ENCODE data around the gene TTPAL.

Gene TTPAL

DNA sequence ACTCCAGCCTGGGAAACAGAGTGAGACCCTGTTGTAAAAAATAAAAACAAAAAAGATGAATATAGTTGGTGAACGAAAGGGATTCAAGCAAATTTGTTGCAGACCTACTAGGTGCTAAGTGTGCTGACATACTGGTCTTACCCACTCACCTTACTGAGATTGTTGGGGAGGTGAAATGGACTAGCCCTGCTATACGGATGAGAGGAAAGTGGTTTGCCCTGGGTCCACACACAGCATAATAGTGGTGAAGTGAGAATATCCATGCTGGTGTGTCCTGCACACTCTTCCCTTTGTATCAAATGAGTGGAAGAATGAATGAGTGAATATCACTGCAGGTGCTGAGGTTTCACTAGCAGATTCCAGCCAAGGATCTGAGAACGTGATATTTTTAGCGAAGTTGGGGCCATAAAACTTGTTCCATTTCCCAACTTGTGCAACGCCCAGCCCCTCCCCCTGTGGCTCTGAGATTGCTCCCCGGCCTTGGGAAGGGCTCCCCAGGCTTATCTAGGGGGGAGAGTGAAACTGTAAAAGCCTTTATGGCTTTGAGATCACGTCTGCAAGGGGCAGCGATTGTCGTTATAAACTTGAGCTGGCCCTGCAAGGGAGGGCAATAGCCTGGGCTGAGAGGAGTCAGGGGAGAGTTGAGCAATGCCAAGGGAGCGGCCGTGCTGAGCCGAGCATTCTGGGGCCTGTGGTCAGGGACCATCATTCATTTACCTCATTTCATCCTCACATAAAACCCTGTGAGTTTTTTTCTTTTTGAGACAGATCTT, 33.2 kb upstream of the TTPAL start:
- DNase-seq, result no peak

DNA sequence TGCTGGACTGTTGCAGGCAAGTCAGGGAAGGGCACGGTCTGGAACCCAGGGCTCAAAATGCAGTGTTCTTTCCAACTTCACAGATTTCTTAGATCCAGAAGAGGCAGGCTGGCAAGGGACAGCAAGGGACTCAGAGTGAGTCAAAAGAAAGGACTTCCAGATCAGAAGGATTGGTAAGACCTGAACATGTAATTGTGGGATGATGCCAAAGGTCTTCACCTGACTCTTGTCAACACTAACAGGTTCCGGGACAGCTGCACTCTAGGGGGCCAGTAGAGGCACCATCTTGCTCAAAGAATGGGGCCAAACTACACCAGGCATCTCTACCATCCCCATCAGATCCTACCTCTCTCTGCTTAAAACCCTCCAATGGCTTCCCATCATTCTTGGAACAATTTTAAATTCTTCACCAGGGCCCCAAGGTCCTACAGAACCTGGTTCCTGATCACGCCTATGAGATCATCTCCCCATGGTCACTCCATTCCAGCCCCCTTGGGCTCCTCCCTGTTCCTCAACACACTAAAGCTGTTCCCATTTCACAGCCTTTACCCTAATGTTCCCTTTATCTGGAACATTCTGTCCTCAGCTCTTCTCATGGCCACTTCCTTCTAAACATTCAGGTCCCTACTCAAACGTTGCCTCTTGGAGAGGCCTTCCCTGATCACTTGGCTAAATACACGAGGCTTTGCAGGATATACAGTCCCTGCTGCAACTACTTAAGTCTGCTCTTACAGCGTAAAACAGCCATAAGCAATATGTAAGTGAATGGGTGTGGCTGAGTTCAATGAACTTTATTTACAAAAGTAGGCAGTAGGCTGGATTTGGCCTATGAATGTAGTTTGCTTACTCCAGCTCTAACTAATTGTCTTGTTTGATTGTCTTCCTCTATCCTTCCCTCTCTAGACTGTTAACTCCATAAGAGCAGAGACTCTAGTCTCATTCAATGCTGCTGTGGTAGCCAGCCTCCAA, 29.6 kb upstream of the TTPAL start:
- no peak for DNase-seq

DNA sequence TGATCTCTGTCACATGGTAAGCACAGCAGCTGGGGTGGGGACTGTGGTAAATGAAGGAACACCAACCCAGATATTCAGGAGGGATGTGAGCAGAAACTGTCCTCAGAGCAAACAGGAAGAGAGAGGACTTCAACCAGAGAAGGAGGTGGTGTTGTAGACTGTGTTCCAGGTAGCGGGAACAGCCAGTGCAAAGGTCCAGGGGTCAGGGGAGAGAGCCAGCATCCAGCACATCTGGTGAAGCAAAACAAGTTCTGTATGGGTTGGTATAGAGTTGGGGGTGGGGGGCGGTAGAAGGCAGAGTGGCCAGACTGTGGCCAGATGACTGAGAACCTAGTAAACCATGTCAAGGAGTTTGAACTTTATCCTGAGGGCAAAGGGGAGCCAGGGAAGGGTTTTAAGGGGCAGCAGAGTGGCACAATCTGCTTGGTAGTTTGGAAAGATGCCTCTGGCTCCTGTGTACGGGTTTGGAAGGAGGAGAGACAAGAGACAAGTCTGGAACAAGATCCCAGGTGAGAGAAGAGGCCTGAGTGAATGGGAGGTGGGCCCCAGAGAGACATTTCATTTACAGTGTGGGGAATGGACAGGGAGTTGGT, 27.8 kb upstream of the TTPAL start:
- DNase-seq, result no peak

- no peak for DNase-seq
Observed at GRCh38 chr20:44448753-44449546, 26.7 kb upstream of the TTPAL start.

- no peak for DNase-seq
Observed at GRCh38 chr20:44449864-44450263, 25.8 kb upstream of the TTPAL start.

DNA sequence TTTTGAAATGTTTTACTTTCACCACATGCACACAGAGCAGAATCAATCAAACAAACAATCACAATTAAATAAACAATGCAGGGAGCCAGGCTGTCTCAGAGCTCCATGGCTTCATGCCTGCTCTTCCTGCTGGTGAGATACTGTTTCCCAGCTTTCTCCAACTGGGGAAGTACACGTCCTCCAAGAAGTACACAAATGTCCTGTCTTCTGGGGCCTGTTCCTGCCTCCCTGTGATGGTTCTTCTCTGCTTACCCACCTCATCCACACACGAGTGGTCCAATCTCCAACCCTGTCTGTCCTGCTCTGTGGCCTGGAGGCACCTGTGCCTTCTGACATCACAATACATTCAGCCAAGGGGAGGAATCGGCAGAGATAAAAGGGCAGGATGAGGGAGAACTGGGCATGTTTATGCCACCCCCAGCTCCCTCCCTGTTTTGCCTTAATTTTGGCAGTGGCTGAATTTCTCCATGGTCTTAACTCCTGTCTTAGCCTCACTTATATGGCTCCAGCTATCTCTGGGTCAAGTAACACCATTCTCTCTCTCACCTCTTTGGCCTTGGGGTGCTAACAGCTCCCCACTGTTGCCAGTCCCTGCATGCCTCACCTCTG, 25.3 kb upstream of the TTPAL start:
- DNase-seq, result no peak

DNA sequence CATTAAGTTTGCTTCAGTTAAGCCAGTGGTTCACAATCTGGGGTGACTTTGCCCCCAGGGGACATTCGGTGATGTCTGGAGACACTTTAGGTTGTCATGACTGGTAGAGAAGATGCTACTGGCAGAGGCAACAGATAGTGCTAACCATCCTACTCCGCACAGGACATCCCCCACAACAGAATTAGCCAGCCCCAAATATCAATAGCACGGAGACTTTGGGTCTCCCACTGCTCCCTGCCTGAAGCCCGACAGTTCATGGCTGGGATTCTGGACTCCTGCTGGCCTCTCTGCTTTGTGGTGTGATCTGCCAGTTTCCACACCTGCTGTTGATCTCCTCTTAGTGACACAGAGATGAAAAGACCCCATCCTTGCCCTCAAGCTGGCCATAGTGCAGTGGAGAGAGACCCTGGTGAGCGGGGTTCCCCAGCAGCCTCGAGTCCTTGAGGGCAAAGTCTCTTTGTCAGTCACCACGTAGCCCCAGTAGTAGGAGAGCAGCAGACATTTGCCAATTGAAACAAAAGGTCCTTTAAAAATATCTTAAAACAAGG, 24.7 kb upstream of the TTPAL start:
- no peak for DNase-seq

- no peak for DNase-seq
Observed at GRCh38 chr20:44454306-44454963, 21.2 kb upstream of the TTPAL start.

- DNase-seq, result no peak
Observed at GRCh38 chr20:44455126-44455525, 20.5 kb upstream of the TTPAL start.

- no peak for DNase-seq
Observed at GRCh38 chr20:44456611-44457010, 19.1 kb upstream of the TTPAL start.

- no peak for DNase-seq
Observed at GRCh38 chr20:44457016-44457415, 18.7 kb upstream of the TTPAL start.

GRCh38 chr20:44459271-44459670, 16.4 kb upstream of the TTPAL start:
- no peak for DNase-seq

GRCh38 chr20:44460795-44461141, 14.9 kb upstream of the TTPAL start:
- DNase-seq, result no peak

- DNase-seq, result no peak
Observed at GRCh38 chr20:44461142-44461802, 14.4 kb upstream of the TTPAL start.

DNA sequence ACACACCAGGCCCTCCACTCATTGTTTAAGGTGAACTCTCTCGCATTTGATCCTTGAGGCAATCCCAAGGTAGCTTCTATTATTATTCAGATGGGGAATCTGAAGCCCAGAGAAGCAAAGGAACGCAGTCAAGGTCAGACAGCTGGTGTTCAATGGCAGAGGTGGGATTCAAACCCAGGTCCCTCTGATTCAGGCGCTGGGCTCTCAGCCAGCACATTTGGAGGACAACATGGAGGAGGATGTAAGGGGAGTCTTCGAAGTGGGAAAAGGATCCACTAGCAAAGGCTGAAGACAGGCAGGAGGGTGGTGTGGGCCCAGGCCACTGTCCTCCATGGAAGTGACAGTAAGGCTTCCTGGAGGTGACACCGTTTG, 13.9 kb upstream of the TTPAL start:
- DNase-seq, result no peak

DNA sequence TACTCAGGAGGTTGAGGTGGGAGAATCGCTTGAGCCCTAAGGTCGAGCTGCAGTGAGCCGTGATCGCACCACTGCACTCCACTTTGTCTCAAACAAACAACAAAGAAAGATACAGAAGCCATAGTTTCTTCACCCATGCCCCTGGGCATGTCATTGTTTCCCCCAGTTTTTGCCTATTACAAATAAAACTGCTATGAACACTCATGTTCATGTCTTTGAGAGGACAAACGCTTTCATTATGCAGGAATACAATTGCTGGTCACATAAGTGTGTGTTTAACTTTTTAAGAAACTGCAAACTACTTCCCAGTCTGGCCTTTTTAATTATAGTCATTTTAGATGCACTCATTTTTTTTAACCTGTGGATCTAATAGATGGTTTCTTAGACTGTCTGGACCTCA, 12.2 kb upstream of the TTPAL start:
- DNase-seq, result no peak

GRCh38 chr20:44464514-44464913, 11.2 kb upstream of the TTPAL start:
- no peak for DNase-seq

- DNase-seq, result no peak
Observed at GRCh38 chr20:44465001-44465560, 10.6 kb upstream of the TTPAL start.

GRCh38 chr20:44467289-44467883, 8.3 kb upstream of the TTPAL start:
- DNase-seq, result no peak

All from cerebellar nuclear complex (tissue), 1 donor.